ES-I3 (cell line): Measurements from ENCODE around the gene ZDHHC4.
"Not testable (repeated sequence)": the region's sequence is repeated elsewhere in the genome, so short reads cannot be mapped to it uniquely, and the experiment has no call there.

ENCODE experiments used
- H3K36me3 ChIP-seq: 2 replicates; pipeline ENCODE4 v1.6.1; 2013; ENCODE audit warnings: mild to moderate bottlenecking, low read length, control low read depth, moderate library complexity; ENCODE audit not compliant: insufficient read depth
- H3K4me1 ChIP-seq: 2 replicates; pipeline ENCODE4 v1.6.1; 2013; ENCODE audit warnings: mild to moderate bottlenecking, control low read depth, low read length; ENCODE audit not compliant: insufficient read depth
- H3K9ac ChIP-seq: 2 replicates; pipeline ENCODE4 v1.6.1; 2013; ENCODE audit warnings: low read depth, mild to moderate bottlenecking, low read length, moderate library complexity
- H3K9me3 ChIP-seq: 2 replicates; pipeline ENCODE4 v1.6.1; 2013; ENCODE audit warnings: mild to moderate bottlenecking, low read length, moderate library complexity; ENCODE audit not compliant: control insufficient read depth, insufficient read depth

The ZDHHC4 gene

DNA sequence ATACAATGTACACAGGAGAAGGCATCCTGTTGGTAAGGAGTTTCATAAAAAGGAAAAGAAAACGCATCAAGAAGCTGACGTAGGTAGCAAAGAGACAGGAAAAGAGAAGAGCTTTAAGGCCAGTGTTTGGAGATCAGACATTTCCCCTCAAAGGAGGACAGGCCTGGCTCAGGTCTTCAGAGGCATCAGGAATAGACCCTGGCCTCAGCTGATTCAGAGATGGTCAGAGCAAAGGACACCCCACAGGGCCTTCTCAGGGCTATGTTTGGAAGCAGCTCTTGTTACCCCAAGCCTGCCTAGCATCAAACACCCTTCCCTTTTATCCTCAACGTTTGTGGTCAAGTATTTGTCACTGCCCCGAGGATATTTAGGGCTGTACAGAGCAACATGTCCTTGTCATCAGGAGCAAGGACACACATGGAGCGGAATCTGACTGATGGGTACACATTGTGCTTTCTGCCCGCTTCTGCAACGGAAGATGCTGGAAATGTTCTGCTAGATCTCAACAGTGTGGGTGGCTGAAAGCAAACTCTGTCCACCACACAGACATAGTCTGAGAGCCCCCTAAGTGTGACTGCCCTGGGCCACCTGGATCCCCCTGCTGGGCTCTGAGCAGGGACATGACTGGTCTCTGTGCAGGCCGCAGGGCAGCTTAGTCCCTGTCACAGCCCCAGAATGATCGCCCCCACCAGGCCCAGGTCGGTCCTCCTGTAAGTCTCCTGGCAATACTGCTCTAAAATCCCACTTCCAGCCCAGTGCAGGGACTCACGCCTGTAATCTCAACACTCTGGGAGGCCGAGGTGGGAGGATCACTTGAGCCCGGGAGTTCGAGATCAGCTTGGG lies 1.0 kb upstream of the ZDHHC4 start:
- Histone ChIP-seq H3K9me3 (no peaks in the 10 kb centered on the region), H3K36me3 (no peaks in the 10 kb centered on the region; the same call in 1 of the 2 replicates), H3K4me1 (no peaks in the 10 kb centered on the region; the same call in 1 of the 2 replicates), H3K9ac (peak overlapping the region; percentile 41; the same call in 1 of the 2 replicates)

- H3K9ac ChIP-seq: peak overlapping the region; percentile 52; the same call in 1 of the 2 replicates
- H3K9me3 ChIP-seq, H3K4me1 ChIP-seq, H3K36me3 ChIP-seq: not testable (repeated sequence)
These were observed 336 bp upstream of the ZDHHC4 start for GRCh38 chr7:6576867-6577368.

- Histone ChIP-seq H3K9me3 (no peaks in the 10 kb centered on the region), H3K4me1 (no peaks in the 10 kb centered on the region), H3K9ac (peak overlapping the region; percentile 52; the same call in 1 of the 2 replicates), H3K36me3 (peaks cover 11% of the 10 kb centered on the region)
These were observed 1.1 kb downstream of the ZDHHC4 start for GRCh38 chr7:6578114-6579084.

- Histone ChIP-seq H3K36me3 (peaks cover 13% of the 10 kb centered on the region), H3K9ac (no peak overlapping the region), H3K4me1 (no peaks in the 10 kb centered on the region), H3K9me3 (no peaks in the 10 kb centered on the region)
These were observed 2.2 kb downstream of the ZDHHC4 start for GRCh38 chr7:6579446-6579845.

DNA sequence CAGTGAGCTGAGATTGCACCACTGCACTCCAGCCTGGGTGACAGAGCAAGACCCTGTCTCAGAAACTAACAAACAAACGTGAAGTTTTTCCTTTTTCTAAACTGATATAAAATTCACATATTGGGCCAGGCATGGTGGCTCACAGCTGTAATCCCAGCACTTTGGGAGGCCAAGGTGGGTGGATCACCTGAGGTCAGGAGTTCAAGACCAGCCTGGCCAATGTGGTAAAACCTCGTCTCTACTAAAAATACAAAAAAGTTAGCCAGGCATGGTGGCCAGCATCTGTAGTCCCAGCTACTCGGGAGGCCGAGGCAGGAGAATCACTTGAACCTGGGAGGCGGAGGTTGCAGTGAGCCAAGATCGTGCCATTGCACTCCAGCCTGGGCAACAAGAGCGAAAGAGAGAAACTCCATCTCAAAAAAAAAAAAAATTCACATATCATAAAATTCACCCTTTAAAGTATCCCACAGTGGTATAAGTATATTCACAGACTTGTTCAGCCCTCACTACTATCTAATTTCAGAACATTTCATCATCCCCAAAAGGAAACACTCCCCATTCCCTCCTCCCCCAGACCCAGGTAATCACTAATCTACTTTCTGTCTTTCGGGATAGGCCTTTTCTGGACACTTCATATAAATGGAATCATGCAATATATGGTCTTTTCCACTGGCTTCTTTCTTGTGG lies 8.6 kb downstream of the ZDHHC4 start:
- not testable (repeated sequence) for H3K9ac ChIP-seq, H3K4me1 ChIP-seq, H3K9me3 ChIP-seq
- H3K36me3 ChIP-seq: peaks cover 19% of the 10 kb centered on the region

- no peaks in the 10 kb centered on the region for H3K4me1 ChIP-seq
- no peak overlapping the region for H3K9ac ChIP-seq
- no peaks in the 10 kb centered on the region for H3K9me3 ChIP-seq
- H3K36me3 ChIP-seq: peaks cover 7% of the 10 kb centered on the region
These were observed 11.3 kb downstream of the ZDHHC4 start for GRCh38 chr7:6588566-6588965.

DNA sequence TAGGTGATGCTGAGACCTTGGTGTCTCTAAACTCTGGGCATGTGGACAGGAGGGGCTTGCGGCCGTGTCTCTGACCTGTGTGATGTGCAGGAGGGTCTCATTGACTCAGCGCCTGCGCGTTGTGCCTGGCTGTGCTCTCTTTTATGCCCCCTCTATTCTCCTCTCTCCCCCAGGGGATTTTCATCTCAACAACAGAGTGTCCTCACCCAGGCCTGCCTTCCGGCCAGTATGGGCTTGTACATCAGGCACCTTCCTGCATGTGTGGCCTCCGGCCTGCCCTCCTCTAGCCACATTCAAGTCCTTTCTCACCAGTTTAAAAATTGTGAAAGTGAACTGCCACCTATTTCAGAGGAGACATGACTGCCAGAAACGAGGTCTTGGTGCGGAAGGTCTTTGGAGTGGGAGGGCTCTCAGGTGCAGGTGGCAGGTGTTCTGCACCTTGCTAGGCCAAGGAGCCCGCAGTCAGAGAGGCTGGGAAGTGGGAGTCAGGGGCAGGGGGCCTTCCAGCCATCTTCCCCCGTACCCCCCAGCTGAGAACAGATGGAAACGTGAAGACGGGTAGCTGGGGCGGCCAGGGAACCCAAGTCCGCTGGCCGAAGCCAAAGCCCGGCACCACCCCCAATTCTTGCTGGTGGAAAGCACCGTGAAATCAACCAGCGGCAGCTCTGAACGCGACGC lies 12.0 kb downstream of the ZDHHC4 start:
- H3K36me3 ChIP-seq: peaks cover 7% of the 10 kb centered on the region
- H3K9ac ChIP-seq: peak overlapping the region; percentile 24
- H3K9me3 ChIP-seq: no peaks in the 10 kb centered on the region
- no peaks in the 10 kb centered on the region for H3K4me1 ChIP-seq

- peak within 1 kb of the TSS; percentile 90 for H3K9ac ChIP-seq
These were observed 12.8 kb downstream of the ZDHHC4 start, which contains the start of gene INTS15 for GRCh38 chr7:6589829-6590644. Gene INTS15, plus strand, starts transcription at chr7:6590021. Its CDS starts 263 bp downstream, at chr7:6590284.

DNA sequence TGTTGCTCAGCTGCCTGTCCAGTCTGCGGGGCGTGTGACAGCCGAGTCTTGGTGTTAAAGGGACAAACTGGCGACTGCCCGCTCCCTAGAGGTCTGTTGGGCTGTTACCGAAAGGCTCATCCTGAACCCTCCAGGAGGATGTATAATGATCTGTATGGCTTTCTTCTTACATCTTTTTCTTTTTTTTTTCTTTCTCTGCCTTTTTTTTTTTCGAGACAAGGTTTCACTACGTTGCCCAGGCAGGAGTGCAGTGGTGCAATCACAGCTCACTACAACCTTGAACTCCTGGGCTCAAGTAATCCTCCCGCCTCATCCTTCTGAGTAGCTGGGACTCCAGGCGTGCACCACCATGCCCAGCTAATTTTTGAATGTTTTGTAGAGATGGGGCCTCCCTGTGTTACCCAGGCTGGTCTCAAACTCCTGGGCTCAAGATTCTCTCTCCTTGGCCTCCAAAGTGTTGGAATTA lies 13.4 kb downstream of the ZDHHC4 start:
- Histone ChIP-seq H3K36me3 (peaks cover 6% of the 10 kb centered on the region; the same call in 1 of the 2 replicates), H3K9ac (peak overlapping the region; percentile 90), H3K4me1 (no peaks in the 10 kb centered on the region), H3K9me3 (no peaks in the 10 kb centered on the region)

More at GRCh38 chr7:6589829-6590644, 12.8 kb downstream of the ZDHHC4 start, which contains the start of gene INTS15:
- Histone ChIP-seq H3K9me3 (no peaks in the 10 kb centered on the region), H3K4me1 (no peaks in the 10 kb centered on the region), H3K36me3 (peaks cover 5% of the 10 kb centered on the region; the same call in 1 of the 2 replicates)

GRCh38 chr7:6600093-6600492 lies 22.8 kb downstream of the ZDHHC4 start:
- Histone ChIP-seq H3K9ac (no peak overlapping the region), H3K9me3 (no peaks in the 10 kb centered on the region), H3K4me1 (no peaks in the 10 kb centered on the region), H3K36me3 (peaks cover 5% of the 10 kb centered on the region; the same call in 1 of the 2 replicates)

DNA sequence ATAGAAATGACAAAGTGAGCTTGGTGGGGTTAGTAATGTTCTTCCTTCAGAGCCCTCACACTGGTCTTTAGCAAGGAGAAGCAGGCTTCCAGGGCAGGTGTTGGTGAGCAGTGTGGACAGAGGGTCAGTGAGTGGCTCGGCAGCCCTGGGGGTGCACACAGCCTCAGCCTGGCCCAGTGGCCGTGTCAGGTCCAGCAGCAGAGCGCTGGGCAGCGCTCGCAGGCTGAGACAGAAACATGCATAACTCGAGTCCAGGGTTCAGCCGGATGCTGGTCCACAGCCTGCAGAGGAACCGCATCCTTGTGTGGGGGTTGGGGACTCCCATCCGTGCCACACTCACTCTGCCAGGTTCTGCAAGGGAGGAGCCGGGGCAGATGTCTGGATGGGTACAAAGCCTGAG lies 27.2 kb downstream of the ZDHHC4 start:
- Histone ChIP-seq H3K9ac (no peak overlapping the region), H3K9me3 (no peaks in the 10 kb centered on the region), H3K4me1 (no peaks in the 10 kb centered on the region), H3K36me3 (no peaks in the 10 kb centered on the region)

DNA sequence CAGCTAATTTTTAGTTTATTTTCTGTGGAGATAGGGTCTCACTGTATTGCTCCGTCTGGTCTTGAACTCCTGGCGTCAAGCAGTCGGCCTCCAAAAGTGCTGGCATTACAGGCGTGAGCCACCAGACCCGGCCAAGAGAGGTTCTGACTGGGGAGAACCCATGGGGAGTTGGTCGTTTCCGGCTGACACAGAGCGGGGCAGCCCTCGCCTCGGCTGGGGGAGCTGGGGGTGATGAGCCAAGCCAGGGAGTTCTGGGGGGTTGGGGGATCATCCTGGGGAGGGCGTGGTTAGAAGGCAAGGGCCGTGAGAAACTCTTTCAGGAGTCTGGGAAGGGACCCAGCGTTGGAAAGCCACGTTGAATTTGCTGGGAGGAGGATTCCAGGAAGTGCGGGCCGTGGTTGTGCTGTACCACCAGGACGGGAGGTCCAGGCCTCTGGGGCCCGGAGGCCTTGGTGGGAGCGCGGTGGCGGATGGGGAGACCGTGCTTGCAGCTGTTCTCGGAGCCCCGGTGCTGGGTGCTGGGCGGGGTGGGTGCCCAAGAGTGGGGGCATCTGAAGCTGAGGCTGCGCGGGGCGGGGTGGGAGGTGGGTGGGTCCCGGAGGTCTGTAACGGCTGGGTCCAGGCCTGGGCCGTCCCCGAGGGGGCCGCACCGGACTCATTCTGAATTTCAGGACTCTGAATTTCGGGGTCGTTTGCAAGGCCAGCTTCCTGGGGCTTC lies 29.8 kb downstream of the ZDHHC4 start:
- H3K9me3 ChIP-seq: no peaks in the 10 kb centered on the region
- H3K9ac ChIP-seq: no peak overlapping the region
- no peaks in the 10 kb centered on the region for H3K4me1 ChIP-seq
- H3K36me3 ChIP-seq: no peaks in the 10 kb centered on the region
